ENCODE data around the gene NFRKB.

DNA sequence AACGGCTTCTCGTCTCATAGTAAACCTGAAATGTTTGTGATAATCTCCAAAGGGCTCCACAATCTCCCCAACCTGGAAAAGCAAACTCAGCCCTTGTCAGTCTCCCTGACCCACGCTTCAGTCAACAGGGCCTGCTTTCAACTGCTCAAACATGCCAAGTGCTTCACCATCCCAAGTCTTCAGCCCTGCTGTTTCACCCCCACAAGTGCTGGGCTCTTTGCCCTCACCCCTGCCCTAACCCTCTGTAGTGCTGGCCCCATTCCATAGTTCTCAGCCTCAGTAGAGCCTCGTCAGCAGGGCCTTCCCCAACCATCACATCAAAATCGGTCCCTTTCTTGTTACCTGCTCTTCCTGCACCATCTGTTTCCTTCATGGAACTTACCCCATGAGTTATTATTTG is 43.4 kb upstream of the NFRKB start:
- TF ChIP-seq, protein P1, sequence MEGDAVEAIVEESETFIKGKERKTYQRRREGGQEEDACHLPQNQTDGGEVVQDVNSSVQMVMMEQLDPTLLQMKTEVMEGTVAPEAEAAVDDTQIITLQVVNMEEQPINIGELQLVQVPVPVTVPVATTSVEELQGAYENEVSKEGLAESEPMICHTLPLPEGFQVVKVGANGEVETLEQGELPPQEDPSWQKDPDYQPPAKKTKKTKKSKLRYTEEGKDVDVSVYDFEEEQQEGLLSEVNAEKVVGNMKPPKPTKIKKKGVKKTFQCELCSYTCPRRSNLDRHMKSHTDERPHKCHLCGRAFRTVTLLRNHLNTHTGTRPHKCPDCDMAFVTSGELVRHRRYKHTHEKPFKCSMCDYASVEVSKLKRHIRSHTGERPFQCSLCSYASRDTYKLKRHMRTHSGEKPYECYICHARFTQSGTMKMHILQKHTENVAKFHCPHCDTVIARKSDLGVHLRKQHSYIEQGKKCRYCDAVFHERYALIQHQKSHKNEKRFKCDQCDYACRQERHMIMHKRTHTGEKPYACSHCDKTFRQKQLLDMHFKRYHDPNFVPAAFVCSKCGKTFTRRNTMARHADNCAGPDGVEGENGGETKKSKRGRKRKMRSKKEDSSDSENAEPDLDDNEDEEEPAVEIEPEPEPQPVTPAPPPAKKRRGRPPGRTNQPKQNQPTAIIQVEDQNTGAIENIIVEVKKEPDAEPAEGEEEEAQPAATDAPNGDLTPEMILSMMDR (IDR thresholded peaks at IDR 0.05; ENCODE audit: insufficient read depth, low read length): no peak
- no peak for TF ChIP-seq POLR2AphosphoS5 (IDR thresholded peaks at IDR 0.05; ENCODE audit: low read depth)
